Epidermal melanocyte (primary cell): ENCODE measurements around the gene MAPKAPK3.
A peak's percentile ranks its signal among the peaks of the same experiment; 100 is the strongest.

ENCODE experiments used
- DNase-seq: peaks from one replicate; pipeline ENCODE4 v3.0.0; 2011; ENCODE audit warnings: low spot score; ENCODE audit not compliant: insufficient read length

Gene MAPKAPK3

DNA sequence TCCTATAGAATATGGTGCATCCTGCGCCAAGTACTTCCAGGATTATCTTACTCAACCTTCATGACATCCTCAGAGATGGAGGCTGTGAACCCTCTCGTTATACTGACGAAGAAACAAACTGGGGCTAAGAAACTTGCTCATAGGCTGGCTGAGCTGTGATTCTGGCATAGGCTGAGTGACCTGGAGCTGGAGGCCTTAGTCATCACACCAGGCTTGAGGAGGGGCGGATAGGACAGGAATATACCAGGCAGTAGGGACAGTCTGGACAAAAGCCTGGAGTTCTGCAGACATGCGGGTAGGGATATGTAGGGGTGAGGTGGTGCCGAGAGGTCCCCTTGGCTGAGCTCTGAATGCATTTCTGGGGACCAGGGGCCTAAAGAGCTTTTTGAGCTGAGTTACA, 29.6 kb upstream of the MAPKAPK3 start:
- no peak for DNase-seq

DNA sequence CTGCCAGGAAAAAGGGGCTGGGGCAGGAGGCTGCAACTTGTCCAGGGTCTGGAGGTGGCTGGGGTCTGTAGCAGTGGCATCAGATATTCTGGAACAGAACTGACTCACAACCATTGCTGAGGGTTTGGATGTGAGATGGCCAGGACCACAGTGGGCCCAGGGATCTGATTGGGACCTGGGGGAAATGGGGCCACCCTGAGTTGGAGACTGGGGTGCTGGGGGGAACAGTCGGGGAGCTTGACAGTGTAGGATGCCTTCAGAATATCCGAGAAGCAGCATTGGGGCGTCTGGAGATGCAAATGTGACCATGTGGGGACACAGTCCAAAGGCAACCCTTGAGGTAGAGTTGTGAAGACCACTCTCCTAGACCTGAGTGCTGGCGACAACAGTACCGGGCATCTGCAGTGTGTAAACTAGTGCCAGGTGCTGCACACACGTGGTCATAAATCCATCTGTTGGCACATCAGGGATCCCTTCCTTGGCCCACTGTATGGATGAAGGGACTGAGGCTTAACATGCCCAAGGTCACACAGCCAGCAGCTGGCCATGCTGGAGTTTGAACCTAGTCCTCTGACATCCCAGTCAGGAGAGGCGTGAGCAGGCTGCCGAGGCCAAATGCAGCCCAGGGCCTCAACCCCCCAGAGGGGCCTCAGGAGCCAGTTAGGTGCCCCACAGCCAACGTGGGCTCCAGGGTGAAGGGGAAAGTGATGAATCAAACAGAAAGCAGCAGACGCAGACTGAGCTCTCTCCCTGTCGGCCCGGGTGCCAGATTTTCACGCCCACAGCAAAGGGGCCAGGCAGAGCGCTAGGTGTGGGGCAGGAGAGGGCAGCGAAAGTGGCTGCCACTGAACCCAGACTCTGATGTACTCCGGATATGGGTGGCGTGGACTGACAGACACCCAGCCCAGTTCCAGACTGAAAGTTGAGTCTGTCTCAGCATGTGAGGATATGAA, 28.9 kb upstream of the MAPKAPK3 start:
- DNase-seq: no peak

DNA sequence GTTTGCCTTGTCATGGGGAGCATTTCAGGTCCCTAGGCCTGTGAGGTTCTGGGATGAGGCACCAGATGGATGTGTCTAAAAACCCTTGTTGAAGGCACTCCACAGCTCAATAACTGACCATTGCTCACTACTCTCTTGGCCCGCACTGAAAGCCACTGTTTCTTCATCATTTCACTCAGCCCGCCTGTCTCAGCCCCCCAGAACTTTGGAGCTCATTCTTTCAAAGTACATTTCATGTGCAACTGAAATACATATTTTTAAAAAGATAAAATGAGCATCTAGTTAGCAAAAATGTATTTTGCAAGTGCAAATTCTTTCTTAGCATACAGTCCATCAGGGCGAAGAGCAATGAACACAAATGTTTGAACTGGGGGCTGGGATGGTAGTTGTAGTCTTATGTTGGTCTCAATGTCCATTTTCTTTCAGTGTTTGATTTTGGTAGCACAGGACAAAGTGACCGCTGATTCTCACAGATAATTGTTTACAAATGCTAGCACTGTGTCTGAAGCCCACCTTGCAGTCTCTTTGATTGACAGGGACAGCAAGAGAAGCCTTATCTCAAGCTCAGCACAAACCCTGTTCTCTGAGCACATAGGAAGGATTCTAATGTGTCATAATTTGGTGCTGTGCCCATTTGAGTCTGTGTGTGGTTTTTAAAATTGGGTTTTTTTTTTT, 28.1 kb upstream of the MAPKAPK3 start:
- DNase-seq: no peak

DNA sequence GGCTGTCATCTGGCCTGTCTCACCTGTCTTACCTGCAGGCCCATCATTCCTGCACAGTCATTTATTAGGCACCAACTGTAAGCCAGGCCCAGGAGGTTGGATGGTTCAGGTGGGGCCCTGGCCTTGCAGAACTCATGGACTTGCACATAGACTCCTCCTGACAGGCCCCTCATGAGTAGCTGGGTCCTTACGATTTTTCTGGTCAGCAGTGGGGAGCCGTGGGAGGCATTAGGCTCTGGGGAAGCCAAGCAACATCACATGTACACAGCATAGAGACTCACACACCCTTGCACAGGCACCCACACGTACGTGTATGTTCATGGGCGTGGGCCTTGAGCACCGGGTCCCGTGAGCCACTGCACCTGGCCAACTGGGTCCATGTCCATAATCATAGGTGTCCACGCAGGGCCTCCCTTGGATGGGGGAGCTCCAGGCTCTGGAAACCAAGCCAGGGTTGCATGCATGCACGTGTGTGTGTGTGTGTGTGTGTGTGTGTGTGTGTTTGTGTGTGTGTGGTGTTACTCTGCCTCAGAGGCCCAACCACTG, 25.7 kb upstream of the MAPKAPK3 start:
- no peak for DNase-seq

DNA sequence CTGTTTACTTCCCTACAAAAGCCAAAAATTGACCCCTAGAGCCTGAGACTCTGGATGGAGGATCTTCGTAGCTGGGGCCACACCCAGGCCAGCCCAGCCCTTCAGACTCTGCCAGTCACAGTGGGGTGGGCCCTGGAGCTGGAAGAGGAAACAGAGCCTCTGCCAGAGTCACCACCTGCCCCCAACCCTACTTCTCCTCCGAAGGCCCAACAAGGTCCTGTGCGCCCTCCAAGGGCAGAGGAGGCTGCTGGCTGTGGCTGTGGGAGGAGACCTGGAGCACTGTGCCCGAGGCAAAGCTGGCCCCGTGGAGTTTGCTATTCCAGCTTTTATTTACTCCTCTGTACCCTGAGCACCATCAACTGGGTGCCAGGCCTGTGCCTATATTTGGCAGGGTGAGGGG, 24.4 kb upstream of the MAPKAPK3 start:
- DNase-seq: no peak

DNA sequence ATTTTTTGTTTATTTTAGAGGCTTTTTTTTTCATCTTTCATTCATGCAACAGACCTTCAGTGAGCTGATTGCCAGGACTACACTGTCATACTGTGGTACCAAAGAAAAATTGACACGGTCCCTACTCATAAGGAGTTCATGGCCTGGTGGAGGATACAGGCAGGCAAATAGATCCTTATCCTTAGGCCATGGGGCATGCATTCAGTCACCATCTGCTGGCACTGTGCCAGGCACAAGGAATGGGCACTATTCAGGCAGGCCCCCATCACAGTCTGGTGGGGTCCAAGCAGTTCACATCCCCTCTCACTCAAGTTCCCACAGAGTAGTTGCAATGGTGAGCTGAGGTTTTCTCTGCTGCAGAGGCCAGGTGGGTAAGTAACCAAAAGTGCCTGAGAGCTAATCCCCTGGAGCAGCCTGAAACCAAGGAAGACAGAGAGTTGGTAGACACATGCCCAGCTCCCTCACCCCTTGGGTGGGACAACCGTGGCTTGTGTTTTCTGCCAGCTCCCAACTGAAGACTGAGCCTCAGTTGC, 22.6 kb upstream of the MAPKAPK3 start:
- DNase-seq: no peak

DNA sequence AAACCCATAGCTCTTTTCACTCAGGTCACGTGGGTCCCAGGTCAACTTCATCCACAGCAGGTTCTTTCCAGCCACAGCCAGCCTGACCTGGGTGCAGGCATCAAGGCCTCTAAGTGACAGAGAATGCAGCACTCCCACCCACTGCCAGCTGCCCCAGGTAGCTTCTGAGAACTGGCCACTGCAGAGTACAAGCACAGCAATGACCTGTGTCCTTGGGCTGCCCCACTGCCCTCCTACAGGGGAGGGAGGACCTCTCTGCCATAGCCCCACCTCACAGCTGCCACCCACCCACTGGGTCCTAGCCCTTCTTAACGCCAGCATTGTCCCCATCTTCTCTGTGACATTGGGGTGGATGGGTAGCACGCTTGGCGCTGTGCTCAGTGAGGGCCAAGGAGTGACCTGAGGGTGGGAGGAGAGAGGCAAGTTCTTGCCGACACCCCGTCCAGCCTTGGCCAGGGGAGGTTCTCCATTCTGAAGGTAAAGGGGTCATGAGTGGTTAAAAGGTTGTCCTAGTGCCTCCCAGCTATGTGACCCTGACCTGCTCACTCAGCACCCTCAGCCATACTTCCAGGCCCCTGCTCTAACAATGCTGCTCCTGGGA, 17.7 kb upstream of the MAPKAPK3 start:
- DNase-seq: no peak

DNA sequence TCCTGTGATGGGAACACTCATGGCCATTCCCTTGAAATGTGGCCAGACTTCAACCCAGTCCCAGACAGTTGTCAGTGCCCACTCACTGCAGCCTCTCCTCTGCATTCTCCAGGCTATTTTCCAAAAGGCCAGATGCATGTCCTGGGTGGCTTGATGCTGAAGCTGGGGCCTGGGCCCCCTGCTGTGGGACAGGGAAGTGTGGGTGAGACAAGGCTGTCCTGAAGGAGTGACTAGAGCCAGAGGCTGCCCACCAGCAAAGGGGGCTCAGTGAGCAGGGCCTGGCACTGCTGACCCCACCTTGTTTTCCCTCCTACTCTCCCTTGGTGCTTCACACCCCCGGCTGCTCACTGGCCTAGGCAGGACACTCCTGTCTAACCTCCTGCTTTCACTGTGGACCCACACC, 17.2 kb upstream of the MAPKAPK3 start:
- DNase-seq: no peak

DNA sequence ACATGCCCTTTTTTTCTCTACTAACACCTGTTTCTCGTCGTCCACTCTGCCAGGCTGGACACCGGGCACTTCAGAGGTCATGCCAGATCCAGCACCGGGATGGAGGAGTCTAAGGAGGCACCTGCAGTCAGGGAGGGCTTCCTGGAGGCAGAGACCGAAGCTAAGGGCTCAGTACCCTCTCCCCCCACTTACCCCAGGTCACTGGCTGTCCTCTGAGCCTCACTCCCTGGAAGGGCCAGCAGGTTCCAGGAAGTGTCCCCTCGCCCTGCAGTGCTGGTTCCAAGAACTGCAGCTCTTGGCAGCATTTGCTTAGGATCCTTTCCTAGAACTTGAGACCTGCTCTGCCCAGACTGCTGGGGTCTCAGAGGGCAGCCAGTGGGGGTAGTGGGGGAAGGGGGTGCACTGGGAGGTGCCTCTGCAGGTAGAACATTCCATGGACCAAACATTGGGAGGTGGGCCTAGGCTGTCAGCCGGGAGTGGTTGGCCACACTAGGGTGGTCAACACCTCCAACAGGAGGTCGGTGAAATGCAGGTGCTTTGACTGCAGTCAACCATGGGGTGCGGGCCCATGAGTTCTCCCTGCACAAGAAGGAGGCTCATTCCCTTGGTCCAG, 16.7 kb upstream of the MAPKAPK3 start:
- no peak for DNase-seq

DNA sequence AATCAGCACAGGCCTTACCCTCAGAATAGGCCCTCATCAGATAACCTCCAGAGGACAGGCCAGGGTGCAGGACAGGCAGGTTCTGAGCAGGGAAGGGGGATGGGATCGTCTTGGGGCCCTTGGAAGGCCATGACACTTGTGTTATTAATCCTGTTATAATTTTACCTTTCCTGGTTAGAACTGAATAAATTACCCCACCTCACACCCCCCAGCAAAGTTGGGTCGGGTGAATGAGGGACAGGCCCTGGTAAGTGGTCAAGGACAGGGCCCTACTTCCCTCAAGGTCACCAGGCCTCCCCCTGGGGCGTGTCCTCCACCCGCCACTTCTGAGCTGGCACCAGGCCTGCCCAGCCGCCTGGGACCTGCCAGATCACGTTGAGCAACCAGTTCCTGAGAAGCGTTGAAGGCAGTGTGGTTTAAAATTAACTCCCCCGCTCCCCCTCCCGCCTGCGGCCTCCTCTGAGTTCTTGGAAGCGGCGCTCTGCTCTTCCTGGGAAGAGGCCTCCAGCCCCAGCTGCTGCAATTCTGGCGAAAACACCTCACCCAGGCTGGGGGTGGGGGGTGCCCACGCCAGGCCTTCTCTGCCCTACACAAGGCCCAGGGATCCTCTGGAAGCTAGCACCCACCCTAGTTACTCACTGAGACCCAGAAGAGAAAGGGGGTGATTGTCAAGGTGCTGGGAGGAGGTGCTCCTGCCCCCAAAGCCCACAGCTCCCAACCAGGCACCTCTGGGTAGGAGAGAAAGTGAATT, 15.9 kb upstream of the MAPKAPK3 start:
- peak; percentile 74 for DNase-seq

DNA sequence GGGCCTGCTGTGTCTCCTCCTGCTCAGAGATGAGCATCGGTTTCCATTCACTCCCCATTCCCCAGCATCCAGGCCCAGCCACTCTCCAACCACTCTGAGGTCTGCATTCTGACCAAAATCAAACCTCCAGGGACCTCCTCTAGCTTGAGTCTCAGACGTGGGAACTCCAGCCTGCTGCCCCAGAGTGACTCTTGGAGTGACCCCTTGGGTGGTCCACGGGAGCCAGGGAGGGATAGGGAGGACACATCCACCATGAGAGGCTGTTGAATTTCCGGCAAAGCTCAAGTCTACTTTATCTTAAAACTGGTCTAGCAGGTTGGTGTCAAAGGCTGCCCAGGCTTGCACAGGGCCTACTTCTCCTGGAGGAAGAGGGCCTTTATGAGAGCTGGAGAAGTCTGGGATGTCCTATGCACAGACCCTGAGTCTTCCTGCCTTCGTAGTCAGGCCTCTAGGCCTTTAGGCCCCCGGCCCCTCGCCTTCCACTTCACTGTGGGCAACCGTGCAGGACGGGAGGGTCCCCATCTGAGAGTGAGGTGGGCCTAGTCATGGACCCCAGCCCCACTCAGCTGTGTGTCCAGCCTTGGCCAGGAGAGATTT, 14.3 kb upstream of the MAPKAPK3 start:
- DNase-seq: no peak

DNA sequence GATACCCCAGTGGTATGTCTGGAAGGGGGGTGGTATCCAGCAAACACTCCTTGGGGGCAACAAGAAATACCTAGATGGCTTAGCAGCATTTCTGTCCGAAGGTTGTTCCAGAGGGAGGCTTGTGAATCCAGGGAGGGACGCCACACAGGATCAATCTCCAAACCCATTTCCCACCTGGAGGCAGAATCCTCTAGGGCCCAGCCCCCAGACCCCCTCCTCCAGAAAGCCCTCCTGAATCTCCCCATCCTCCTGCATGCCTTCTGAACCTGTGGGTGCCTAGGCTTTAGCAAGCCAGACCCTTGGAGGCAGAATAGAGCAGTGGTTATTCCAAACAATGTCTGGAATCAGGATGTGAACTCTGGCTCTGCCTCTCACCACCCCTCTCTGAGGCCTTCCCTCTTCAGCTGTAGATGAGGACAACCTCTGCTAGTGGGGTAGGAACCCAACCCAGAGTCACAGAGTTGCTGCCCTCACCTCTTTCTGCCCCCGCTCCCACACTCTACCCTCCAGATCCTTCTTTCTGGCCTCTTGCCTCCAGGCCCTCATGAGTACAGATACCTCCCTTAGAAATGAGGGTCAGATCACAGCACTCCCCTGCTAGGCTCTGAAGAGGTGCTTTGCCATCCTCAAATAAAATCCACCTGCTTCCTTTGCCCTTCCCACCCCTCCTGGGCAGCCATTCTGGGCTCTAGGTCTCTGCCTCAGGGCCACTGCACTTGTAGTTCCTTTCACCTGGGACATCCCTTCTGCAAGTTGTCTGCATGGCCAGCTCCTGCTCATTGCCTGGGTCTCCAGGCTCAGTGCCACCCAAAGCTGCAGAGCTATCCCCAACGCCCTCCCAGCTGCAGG, 13.5 kb upstream of the MAPKAPK3 start:
- no peak for DNase-seq

DNA sequence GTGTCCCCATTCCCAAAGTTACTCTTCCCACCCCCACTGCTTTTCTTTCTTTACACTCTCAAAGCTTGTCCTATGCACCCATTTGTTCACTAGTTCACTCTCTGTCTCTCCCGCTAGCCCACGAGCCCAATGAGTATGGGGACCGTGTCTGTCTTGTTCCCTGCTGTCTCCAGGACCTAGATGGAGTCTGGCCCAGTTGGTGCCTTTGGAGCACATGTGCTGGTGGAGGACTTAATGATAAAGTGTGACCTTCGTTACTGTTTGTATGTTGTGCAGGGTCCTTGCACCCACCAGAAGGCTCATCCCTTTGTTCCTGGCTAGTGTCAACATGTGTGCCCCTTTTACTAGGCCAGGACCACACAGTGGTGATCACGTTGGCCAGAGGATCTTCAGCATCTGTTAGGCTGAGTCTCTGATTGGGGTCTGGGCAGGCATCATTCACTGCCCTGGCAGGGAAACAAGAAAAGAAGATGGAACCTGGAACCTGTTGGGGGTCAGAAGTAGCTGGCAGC, 12.8 kb upstream of the MAPKAPK3 start:
- no peak for DNase-seq

DNA sequence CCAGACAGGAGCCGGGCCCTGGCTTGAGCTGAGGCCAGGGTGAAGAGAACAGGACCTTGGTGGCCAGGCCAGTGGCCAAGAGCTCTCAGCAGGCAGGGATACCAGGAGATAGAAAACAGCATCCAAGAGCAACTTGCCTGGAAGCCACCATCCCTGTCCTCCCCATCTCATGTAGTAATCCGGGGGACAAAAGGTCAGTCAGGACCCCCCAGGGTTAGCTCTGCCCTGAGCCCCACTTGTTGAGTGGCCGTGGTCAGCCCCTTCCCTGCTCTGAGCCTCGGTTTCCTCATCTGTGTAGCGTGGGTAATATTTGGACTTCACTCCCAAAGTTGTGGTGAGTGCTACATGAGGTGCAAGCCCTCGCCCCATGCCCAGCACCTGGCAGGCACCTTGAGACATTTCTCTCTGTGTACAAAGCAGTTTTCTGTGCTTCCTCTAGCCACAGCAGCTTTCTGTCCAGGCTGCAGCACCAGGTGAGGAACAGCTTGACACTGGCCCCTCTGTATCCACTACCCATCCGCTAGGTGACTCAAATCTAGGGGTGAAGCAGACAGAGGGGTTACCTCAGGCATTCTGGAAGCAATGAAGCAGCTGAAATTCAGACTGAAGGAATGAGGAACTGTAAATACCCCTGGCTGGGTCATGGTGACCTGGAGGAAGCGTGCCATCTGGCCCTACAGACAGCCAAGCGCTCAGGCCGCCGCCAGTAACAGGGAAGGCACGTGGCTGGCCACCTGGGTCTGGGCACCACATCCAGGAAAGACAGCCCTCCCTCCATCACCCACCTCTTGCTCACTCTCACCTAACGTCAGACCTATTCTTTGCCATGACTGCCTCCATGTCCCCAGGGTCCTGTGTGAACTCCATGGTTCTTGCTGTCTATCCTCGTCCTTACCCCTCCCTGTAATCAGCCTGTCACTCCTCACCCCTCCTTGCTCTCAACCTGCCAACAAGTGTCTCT, 12.0 kb upstream of the MAPKAPK3 start:
- no peak for DNase-seq

DNA sequence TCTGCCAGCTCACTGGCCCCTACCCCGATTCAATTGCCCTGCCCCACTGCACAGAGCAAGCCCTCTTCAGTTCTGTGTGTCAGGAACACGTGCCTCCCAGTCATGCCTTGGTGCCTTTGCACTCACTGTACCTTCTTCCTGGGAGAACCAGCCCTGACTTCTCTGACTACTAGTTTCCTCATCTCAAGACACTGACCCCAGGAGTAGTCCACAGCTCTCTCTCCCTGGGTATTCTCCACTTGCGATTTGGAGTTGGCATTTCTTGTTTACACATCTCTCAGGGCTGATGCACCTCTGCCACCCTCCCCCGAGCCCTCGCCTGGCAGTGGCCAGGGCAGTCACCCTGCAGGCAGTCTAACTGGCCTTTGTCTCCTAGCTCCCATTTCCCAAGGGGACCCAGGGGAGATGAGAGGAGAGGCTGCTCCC, 11.0 kb upstream of the MAPKAPK3 start:
- DNase-seq: no peak

DNA sequence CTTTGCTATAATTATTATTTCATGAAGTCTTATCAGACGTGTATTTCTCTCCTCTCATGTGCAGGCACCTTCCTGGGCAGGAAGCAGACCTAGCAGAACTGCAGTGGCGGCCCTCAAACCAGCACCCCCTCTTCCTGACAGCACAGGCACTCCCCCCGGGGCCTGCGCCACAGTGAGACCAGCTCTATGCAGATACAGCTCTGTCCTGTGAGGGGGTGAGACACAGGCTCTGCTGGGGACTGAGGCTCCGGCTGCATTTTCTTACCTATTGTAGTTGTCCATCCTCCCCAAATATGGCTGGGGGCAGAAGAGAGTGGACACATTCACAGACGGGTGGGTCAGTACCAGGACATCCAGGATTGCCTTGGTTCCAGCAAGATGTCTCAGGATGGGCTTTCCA, 10.4 kb upstream of the MAPKAPK3 start:
- no peak for DNase-seq

DNA sequence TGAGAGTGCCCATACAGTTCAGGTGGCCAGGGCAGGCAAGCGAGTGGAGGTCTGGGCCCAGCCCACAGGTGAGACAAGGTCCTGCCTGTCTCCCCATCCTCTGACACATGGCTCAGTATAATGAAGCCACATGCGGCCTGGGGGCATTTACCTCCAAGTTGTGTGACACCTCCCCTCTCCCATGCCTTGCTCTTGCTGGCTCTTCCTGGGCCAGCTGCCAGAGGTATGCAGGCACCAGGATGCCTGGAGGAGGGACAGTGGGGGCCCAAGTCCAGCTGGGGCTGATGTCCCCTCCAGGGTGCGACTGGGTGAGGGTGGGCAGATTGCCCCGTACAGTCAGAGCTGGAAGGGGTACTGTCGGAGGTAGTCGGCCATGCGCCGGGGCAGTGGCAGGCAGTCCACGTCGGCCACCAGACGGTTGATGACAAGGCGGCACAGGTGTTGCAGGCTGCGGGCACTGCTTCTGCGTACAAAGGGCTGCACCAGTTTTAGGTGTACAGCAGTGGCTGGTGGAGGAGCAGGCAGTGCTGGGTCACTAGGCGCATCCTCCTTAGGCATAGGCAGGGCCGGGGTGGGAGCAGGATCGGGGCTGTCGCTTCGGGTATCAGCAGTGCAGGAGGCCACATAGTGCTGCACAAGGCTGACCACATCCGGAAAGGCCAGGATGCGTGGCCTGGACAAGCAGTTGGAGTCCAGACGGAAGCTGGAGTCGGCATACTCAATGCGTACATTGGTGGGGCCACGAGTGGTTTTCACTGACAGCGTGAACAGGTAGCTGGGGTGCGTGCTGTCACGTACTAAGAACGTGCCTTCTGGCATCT, 9.5 kb upstream of the MAPKAPK3 start:
- no peak for DNase-seq
